Measurements from ENCODE around the gene NCLN. TPM values are rescaled to one million over a fixed set of nuclear protein-coding genes. Genes with fewer than 3 reads are reported as not detected.
"Not testable (repeated sequence)": the region's sequence is repeated elsewhere in the genome, so short reads cannot be mapped to it uniquely, and the experiment has no call there.

The NCLN gene
- total RNA-seq, 1 donor: 52.7 TPM

- DNase-seq (ENCODE audit: low read depth): peak; percentile 58
- peak; percentile 99 for TF ChIP-seq CTCF (IDR thresholded peaks at IDR 0.05; ENCODE audit: insufficient read depth, low read depth, low read length)
- no peak overlapping the region for H3K4me3 ChIP-seq (ENCODE audit: low read depth, low read length)
Observed at GRCh38 chr19:3163230-3163886, 22.4 kb upstream of the NCLN start.

- no peak for TF ChIP-seq CTCF (IDR thresholded peaks at IDR 0.05; ENCODE audit: insufficient read depth, low read depth, low read length)
- no peak for DNase-seq (ENCODE audit: low read depth)
- no peak overlapping the region for H3K4me3 ChIP-seq (ENCODE audit: low read depth, low read length)
Observed at GRCh38 chr19:3163943-3164342, 21.8 kb upstream of the NCLN start.

GRCh38 chr19:3167533-3168272, 18.0 kb upstream of the NCLN start:
- DNase-seq (ENCODE audit: low read depth): no peak
- TF ChIP-seq CTCF (IDR thresholded peaks at IDR 0.05; ENCODE audit: insufficient read depth, low read depth, low read length): no peak
- H3K4me3 ChIP-seq (ENCODE audit: low read depth, low read length): no peak overlapping the region

GRCh38 chr19:3171894-3172672, 13.6 kb upstream of the NCLN start:
- DNase-seq (ENCODE audit: low read depth): no peak
- no peak for TF ChIP-seq CTCF (IDR thresholded peaks at IDR 0.05; ENCODE audit: insufficient read depth, low read depth, low read length)
- no peak overlapping the region for H3K4me3 ChIP-seq (ENCODE audit: low read depth, low read length)

- not testable (repeated sequence) for DNase-seq (ENCODE audit: low read depth); H3K4me3 ChIP-seq (ENCODE audit: low read depth, low read length)
Observed at GRCh38 chr19:3172673-3173000, 13.1 kb upstream of the NCLN start.

GRCh38 chr19:3175781-3176714, 9.7 kb upstream of the NCLN start:
- peak; percentile 83 for DNase-seq (ENCODE audit: low read depth)
- no peak for TF ChIP-seq CTCF (IDR thresholded peaks at IDR 0.05; ENCODE audit: insufficient read depth, low read depth, low read length)

More at GRCh38 chr19:3175781-3176714, 9.7 kb upstream of the NCLN start:
- no peak overlapping the region for H3K4me3 ChIP-seq (ENCODE audit: low read depth, low read length)
